B cell (primary cell): ENCODE results near the gene MAP4K5. TPM values are rescaled to one million over a fixed set of nuclear protein-coding genes. Genes with fewer than 3 reads are reported as not detected.
A peak's percentile ranks its signal among the peaks of the same experiment; 100 is the strongest.

ENCODE experiments used
- ATAC-seq: fragments of 200-7000 bp; cut with Tn5 transposase; one replicate; pipeline ENCODE4 v1.10.0; 2021; ENCODE audit warnings: low read depth, mild to moderate bottlenecking, moderate number of reproducible peaks, moderate library complexity
- CTCF ChIA-PET: fragments of 350-600 bp; sonication (Branson Sonifier 250); formaldehyde crosslinking; loops from one replicate; lab custom pipeline; 2021; ENCODE audit warnings: antibody characterized with exemption, inconsistent platforms; lab: Charles Lee
- POLR2A ChIA-PET: fragments of 350-600 bp; sonication (Branson Sonifier 250); formaldehyde crosslinking; loops from one replicate; lab custom pipeline; 2021; ENCODE audit warnings: antibody characterized with exemption; lab: Charles Lee
- DNase-seq: peaks from one replicate; pipeline ENCODE4 v3.0.0; 2013
- H2AFZ ChIP-seq: 2 replicates; pipeline ENCODE4 v1.6.1; 2012; ENCODE audit warnings: mild to moderate bottlenecking, low read depth, low read length; ENCODE audit not compliant: insufficient read depth, poor library complexity, severe bottlenecking
- H3K27ac ChIP-seq, 2 donors: 1 replicate in 1 of 2; 2 replicates in 1 of 2; pipeline ENCODE4 v1.5.1; 2012 to 2013; ENCODE audit warnings: low read length in 2 of 2, mild to moderate bottlenecking in 2 of 2, moderate library complexity in 1 of 2
- H3K27me3 ChIP-seq, 4 experiments: fragments of 200-600 bp in 1 of 4; sonication (generic) in 1 of 4; replicated peaks in 1 of 4; 1 replicate in 2 of 4; 2 replicates in 2 of 4; pipeline versions ENCODE4 v1.6.1 to v1.7.0; 2013 to 2016; ENCODE audit warnings: low read length in 3 of 4, mild to moderate bottlenecking in 2 of 4, mixed read lengths in 1 of 4, moderate library complexity in 1 of 4; ENCODE audit not compliant: insufficient read depth in 4 of 4, control insufficient read depth in 3 of 4; ENCODE audit errors: control extremely low read depth in 1 of 4
- H3K36me3 ChIP-seq, 2 experiments: replicated peaks in 1 of 2; 1 replicate in 1 of 2; 2 replicates in 1 of 2; pipeline versions ENCODE4 v1.6.1 to v1.7.1; 2013; ENCODE audit warnings: low read length in 1 of 2; ENCODE audit not compliant: insufficient read depth in 2 of 2, control insufficient read depth in 1 of 2; ENCODE audit errors: control extremely low read depth in 1 of 2, extremely low read depth in 1 of 2
- H3K4me1 ChIP-seq, 2 donors: fragments of 200-600 bp in 1 of 2; sonication (generic) in 1 of 2; 1 replicate in 1 of 2; 2 replicates in 1 of 2; pipeline versions ENCODE4 v1.5.1 to v1.6.1; 2013 to 2017; ENCODE audit warnings: low read length in 2 of 2; ENCODE audit not compliant: control insufficient read depth in 2 of 2, insufficient read depth in 2 of 2
- H3K4me2 ChIP-seq: replicated peaks from 2 replicates; pipeline ENCODE3; 2012; ENCODE audit warnings: mild to moderate bottlenecking, low read depth, low read length; ENCODE audit not compliant: poor library complexity, severe bottlenecking
- H3K4me3 ChIP-seq, 5 experiments: fragments of 200-600 bp in 1 of 5; sonication (generic) in 1 of 5; 1 replicate in 3 of 5; 2 replicates in 2 of 5; pipeline versions ENCODE4 v1.5.1 to v1.7.0; 2011 to 2016; ENCODE audit warnings: low read length in 4 of 5, mild to moderate bottlenecking in 4 of 5, low read depth in 2 of 5, control low read depth in 1 of 5, moderate library complexity in 1 of 5; ENCODE audit not compliant: insufficient read depth in 1 of 5; ENCODE audit errors: control extremely low read depth in 1 of 5, extremely low read depth in 1 of 5
- H3K79me2 ChIP-seq: fragments of 200-600 bp; sonication (generic); one replicate; pipeline ENCODE4 v1.6.0; 2016; ENCODE audit warnings: low read length; ENCODE audit not compliant: control insufficient read depth, insufficient read depth
- H3K9ac ChIP-seq: fragments of 200-600 bp; sonication (generic); 2 replicates; pipeline ENCODE4 v1.6.1; 2017; ENCODE audit warnings: mild to moderate bottlenecking, low read length, moderate library complexity
- H3K9me3 ChIP-seq, 3 donors: one replicate each; pipeline versions ENCODE4 v1.6.1 to v1.7.1; 2013; ENCODE audit warnings: low read length in 2 of 3; ENCODE audit not compliant: control insufficient read depth in 2 of 3, insufficient read depth in 1 of 3; ENCODE audit errors: control extremely low read depth in 1 of 3
- H4K20me1 ChIP-seq: 2 replicates; pipeline ENCODE4 v1.6.0; 2012; ENCODE audit warnings: mild to moderate bottlenecking, low read length; ENCODE audit not compliant: insufficient read depth, control insufficient read depth, poor library complexity, severe bottlenecking
- H3K27ac Mint-ChIP-seq: one replicate; pipeline ENCODE4 v1.8.0; 2021; ENCODE audit warnings: mixed read lengths
- H3K27me3 Mint-ChIP-seq: one replicate; pipeline ENCODE4 v1.8.0; 2021; ENCODE audit warnings: mixed read lengths
- H3K4me1 Mint-ChIP-seq: one replicate; pipeline ENCODE4 v1.8.0; 2021; ENCODE audit warnings: mixed read lengths
- H3K4me3 Mint-ChIP-seq: one replicate; pipeline ENCODE4 v1.8.0; 2021; ENCODE audit warnings: mixed read lengths
- H3K9me3 Mint-ChIP-seq: one replicate; pipeline ENCODE4 v1.8.0; 2022; ENCODE audit warnings: mixed read lengths; ENCODE audit not compliant: insufficient read depth
- EZH2 ChIP-seq: IDR thresholded peaks from 2 replicates; pipeline ENCODE4 v1.6.1; 2012; ENCODE audit warnings: borderline replicate concordance, low read depth, mild to moderate bottlenecking, moderate library complexity, low read length; ENCODE audit not compliant: insufficient read depth, poor library complexity, severe bottlenecking
- WGBS: methylation state at CpG from one replicate; pipeline ENCODE4 v1.1.5; 2013; ENCODE audit warnings: missing lambda C conversion rate; ENCODE audit not compliant: insufficient coverage; 5-methylcytosine and 5-hydroxymethylcytosine counted together
- intact Hi-C: fragments of 100-400 bp; cut with micrococcal nuclease; formaldehyde crosslinking; loops from one replicate; pipeline ENCODE4 v1.10.0; 2022
- polyA plus RNA-seq: library from polyadenylated mRNA; depleted of rRNA; stranded (reverse); fragments of >200 nt; gene quantifications from 2 replicates; pipeline ENCODE4 v1.2.3, GENCODE V29; 2012
- total RNA-seq, 2 donors: library from RNA; stranded (reverse); fragments of 120-200 nt in 1 of 2; gene quantifications; 1 replicate in 1 of 2; 2 replicates in 1 of 2; pipeline versions ENCODE4 v1.2.3 to v1.2.4, GENCODE V29; 2013 to 2022
- TF ChIP-seq, protein P1 (sequence below): fragments of 200-600 bp; IDR thresholded peaks from one replicate; pipeline ENCODE4 v1.8.0; 2022; ENCODE audit warnings: antibody characterized with exemption, mild to moderate bottlenecking

MAP4K5 gene
- total and polyA plus RNA-seq, 2 donors (not counting 1 experiment from before 2014, with no cell fraction given) = 14.1 to 60.0 TPM

DNA sequence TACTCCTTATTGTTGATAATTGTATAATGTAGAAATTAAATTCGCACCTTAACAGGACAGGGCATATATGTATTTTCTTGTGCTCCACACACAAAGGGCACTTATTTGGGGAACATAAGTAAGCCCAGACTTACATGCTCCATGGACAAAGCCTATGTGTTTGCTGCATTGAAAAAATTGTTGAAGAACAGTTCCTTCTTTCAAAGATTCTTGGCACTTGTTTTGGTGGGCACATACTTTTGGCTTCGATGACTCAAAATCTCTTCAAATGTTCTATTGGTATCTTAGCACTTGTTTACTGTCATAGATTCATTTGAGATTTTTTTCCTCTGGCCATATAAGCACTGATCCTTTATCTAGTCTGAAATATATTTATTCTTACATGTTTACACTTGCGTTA is 1.4 kb upstream of the MAP4K5 start:
- H3K4me2 ChIP-seq = no peak overlapping the region
- ATAC-seq = no peak
- H3K27ac Mint-ChIP-seq = no peak overlapping the region

DNA sequence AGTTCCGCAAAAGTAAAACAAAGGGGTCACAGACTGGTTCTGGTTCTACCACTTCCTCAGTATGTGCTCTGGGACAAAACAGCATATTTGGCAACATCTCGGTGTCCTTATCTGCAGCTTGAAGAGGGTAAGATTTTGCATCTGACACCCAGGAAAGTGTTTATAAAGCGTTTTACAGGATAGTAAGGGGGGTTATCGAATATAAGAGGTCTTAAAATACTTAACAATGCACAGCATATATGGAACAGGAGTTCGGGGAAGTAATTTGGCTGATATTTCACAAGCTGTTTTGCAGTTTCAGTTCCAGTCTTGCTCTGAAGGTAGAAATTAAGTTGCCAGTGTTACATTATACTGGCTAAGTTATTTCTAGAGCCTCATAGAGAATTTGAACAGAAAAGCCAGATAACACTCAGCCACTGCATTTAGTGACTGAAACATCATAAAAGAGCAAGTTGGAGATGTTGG is 904 bp upstream of the MAP4K5 start:
- peak overlapping the region; percentile 79 for H3K9ac ChIP-seq
- H2AFZ ChIP-seq = peak overlapping the region; percentile 83
- H3K4me3 Mint-ChIP-seq = peak overlapping the region; percentile 93
- TF ChIP-seq, protein P1, sequence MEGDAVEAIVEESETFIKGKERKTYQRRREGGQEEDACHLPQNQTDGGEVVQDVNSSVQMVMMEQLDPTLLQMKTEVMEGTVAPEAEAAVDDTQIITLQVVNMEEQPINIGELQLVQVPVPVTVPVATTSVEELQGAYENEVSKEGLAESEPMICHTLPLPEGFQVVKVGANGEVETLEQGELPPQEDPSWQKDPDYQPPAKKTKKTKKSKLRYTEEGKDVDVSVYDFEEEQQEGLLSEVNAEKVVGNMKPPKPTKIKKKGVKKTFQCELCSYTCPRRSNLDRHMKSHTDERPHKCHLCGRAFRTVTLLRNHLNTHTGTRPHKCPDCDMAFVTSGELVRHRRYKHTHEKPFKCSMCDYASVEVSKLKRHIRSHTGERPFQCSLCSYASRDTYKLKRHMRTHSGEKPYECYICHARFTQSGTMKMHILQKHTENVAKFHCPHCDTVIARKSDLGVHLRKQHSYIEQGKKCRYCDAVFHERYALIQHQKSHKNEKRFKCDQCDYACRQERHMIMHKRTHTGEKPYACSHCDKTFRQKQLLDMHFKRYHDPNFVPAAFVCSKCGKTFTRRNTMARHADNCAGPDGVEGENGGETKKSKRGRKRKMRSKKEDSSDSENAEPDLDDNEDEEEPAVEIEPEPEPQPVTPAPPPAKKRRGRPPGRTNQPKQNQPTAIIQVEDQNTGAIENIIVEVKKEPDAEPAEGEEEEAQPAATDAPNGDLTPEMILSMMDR = no peak
- TF ChIP-seq EZH2 = no peak
- peaks cover 42% of the 10 kb centered on the region for H3K4me1 Mint-ChIP-seq
- H3K4me2 ChIP-seq = peak overlapping the region; percentile 93
- peak overlapping the region; percentile 53 to 89 (median 76) for H3K4me3 ChIP-seq
- DNase-seq (no peak), ATAC-seq (no peak)
- no peaks in the 10 kb centered on the region for H3K27me3 ChIP-seq
- H3K27me3 Mint-ChIP-seq = no peaks in the 10 kb centered on the region
- H3K27ac ChIP-seq = peak overlapping the region; percentile 83 to 88
- H3K9me3 Mint-ChIP-seq = peaks cover 4% of the 10 kb centered on the region
- H3K36me3 ChIP-seq = peaks cover 0 to 8% of the 10 kb centered on the region in 2 experiments
- intact Hi-C loops = loop anchor here (2.0 to 10.0 kb wide), 8 partner anchors 28 to 948 kb away; partner anchors contain the start of genes ATL1, NEMF, RPS29 and SOS2
- peak overlapping the region; percentile 95 for H3K27ac Mint-ChIP-seq
- 3% methylated on average over 2 of the region's 5 CpGs for WGBS
- POLR2A ChIA-PET = interaction anchor here (0.6 kb wide), 2 partner anchors 118 to 421 kb away, joined by 4 to 15 read pairs; no protein-coding TSS in a partner anchor
- H3K4me1 ChIP-seq = peaks cover 18 to 37% of the 10 kb centered on the region in 2 donors
- no peaks in the 10 kb centered on the region for H4K20me1 ChIP-seq
- H3K79me2 ChIP-seq = peaks cover 37% of the 10 kb centered on the region
- CTCF ChIA-PET = interaction anchor here (0.8 to 3.0 kb wide), 8 partner anchors 10 to 680 kb away, joined by 3 to 26 read pairs (median 3); partner anchors contain the start of genes DMAC2L and L2HGDH
- peaks cover 0 to 6% (median 0%) of the 10 kb centered on the region in 3 donors for H3K9me3 ChIP-seq

More for the DNA sequence above, 1.4 kb upstream of the MAP4K5 start:
- peak overlapping the region; percentile 83 to 88 for H3K27ac ChIP-seq
- TF ChIP-seq EZH2 = no peak
- TF ChIP-seq, protein P1 = no peak
- no peak overlapping the region for H3K4me3 ChIP-seq
- ChIA-PET POLR2A (interaction anchor here (0.6 kb wide), 1 partner anchor 118 kb away, joined by 4 read pairs; no protein-coding TSS in a partner anchor), CTCF (interaction anchor here (0.8 to 3.0 kb wide), 8 partner anchors 9 to 680 kb away, joined by 3 to 26 read pairs (median 3); partner anchors contain the start of genes DMAC2L and L2HGDH)
- H3K4me1 Mint-ChIP-seq = peaks cover 41% of the 10 kb centered on the region
- H3K9ac ChIP-seq = no peak overlapping the region
- no peaks in the 10 kb centered on the region for H3K27me3 Mint-ChIP-seq
- no peaks in the 10 kb centered on the region for H3K27me3 ChIP-seq
- no peak overlapping the region for H2AFZ ChIP-seq
- peaks cover 18 to 37% of the 10 kb centered on the region in 2 donors for H3K4me1 ChIP-seq
- peaks cover 0 to 3% of the 10 kb centered on the region in 2 experiments for H3K36me3 ChIP-seq
- WGBS = no CpG with 5 or more reads among the region's 3 CpGs
- no peak overlapping the region for H3K4me3 Mint-ChIP-seq
- no peaks in the 10 kb centered on the region for H4K20me1 ChIP-seq
- DNase-seq = no peak
- intact Hi-C loops = loop anchor here (2.0 to 10.0 kb wide), 8 partner anchors 27 to 949 kb away; partner anchors contain the start of genes ATL1, NEMF, RPS29 and SOS2
- peaks cover 0 to 6% (median 0%) of the 10 kb centered on the region in 3 donors for H3K9me3 ChIP-seq
- H3K9me3 Mint-ChIP-seq = peaks cover 4% of the 10 kb centered on the region
- H3K79me2 ChIP-seq = peaks cover 31% of the 10 kb centered on the region
